Heart right ventricle (tissue), 16 donors: ENCODE results near the gene PERM1. TPM values are rescaled to one million over a fixed set of nuclear protein-coding genes. Genes with fewer than 3 reads are reported as not detected.

Experiments
- ATAC-seq, 8 donors: fragments of 200-7000 bp; cut with Tn5 transposase; one replicate each; pipeline ENCODE4 v1.9.1; 2020; ENCODE audit warnings: mild to moderate bottlenecking in 8 of 8, moderate library complexity in 8 of 8, moderate number of reproducible peaks in 1 of 8
- DNase-seq, 2 donors: peaks; one replicate each; pipeline ENCODE4 v3.0.0-alpha.2; 2020
- H3K27ac ChIP-seq, 10 donors: fragments of 200-600 bp; sonication (generic) in 2 of 10; one replicate each; pipeline versions ENCODE4 v1.5.0 to v1.8.0; 2020 to 2022; ENCODE audit warnings: mild to moderate bottlenecking in 3 of 10
- H3K27me3 ChIP-seq, 7 donors: fragments of 200-600 bp; one replicate each; pipeline ENCODE4 v1.8.0; 2021 to 2022; ENCODE audit warnings: mild to moderate bottlenecking in 2 of 7
- H3K36me3 ChIP-seq, 9 donors: fragments of 200-600 bp; sonication (generic) in 1 of 9; one replicate each; pipeline versions ENCODE4 v1.5.0 to v1.8.0; 2020 to 2022; ENCODE audit warnings: mild to moderate bottlenecking in 2 of 9
- H3K4me1 ChIP-seq, 9 donors: fragments of 200-600 bp; sonication (generic) in 1 of 9; one replicate each; pipeline versions ENCODE4 v1.5.0 to v1.8.0; 2020 to 2022; ENCODE audit warnings: mild to moderate bottlenecking in 4 of 9
- H3K4me3 ChIP-seq, 10 donors: fragments of 200-600 bp; sonication (generic) in 2 of 10; one replicate each; pipeline versions ENCODE4 v1.5.0 to v1.8.0; 2020 to 2022; ENCODE audit warnings: mild to moderate bottlenecking in 7 of 10, moderate library complexity in 2 of 10
- H3K9me3 ChIP-seq, 11 donors: fragments of 200-600 bp in 10 of 11; sonication (generic) in 2 of 11; one replicate each; pipeline versions ENCODE4 v1.5.0 to v1.8.0; 2013 to 2022; ENCODE audit warnings: mild to moderate bottlenecking in 2 of 11, control low read depth in 1 of 11, moderate library complexity in 1 of 11
- CTCF ChIP-seq, 9 donors: fragments of 200-600 bp; sonication (generic) in 2 of 9; IDR thresholded peaks; one replicate each; pipeline versions ENCODE4 v1.5.0 to v1.8.0; 2021 to 2022; ENCODE audit warnings: antibody characterized with exemption in 9 of 9, mild to moderate bottlenecking in 5 of 9, moderate library complexity in 1 of 9
- WGBS, 2 donors: extraction: QIAGEN DNeasy Blood & Tissue Kit; methylation state at CpG; one replicate each; pipeline ENCODE4 v1.1.7; 2013; ENCODE audit warnings: inconsistent platforms in 1 of 2; 5-methylcytosine and 5-hydroxymethylcytosine counted together
- intact Hi-C, 10 donors: fragments of 100-400 bp; cut with DNase I; formaldehyde crosslinking; loops; one replicate each; pipeline versions ENCODE4 v1.11.1 to v1.14.2; 2022
- polyA plus RNA-seq, 2 donors: library from polyadenylated mRNA; stranded (reverse); fragments of 200-250 nt; gene quantifications; one replicate each; pipeline ENCODE4 v1.2.3, GENCODE V29; 2013
- total RNA-seq, 10 donors: library from RNA; stranded (reverse); fragmentation: NEBNext Ultra II Directional in 3 of 10; extraction: Animal tissue kit (Norgen Biotek cat#: 25700) in 3 of 10; gene quantifications; one replicate each; pipeline versions ENCODE4 v1.2.1 to v1.2.4, GENCODE V29; 2021 to 2023
- donor health status: Arrhythmogenic right ventricular cardiomyopathy.
- donor health status: ischemic (EF 13 %, LVEDD 7.1; RV severe dilation, severe dysfunction).
- donor health status: healthy with polysubstance abuse.
- donor health status: DM: no; HTN: yes; CAD: no.
- donor health status: DM: no; HTN: no; CAD: no.
- donor health status: ischemic (EF 25% LVEDD 6.9; RV normal size, moderate dysfunction).
- donor health status: ischemic (EF 25% LVEDD 5.7; RV mildly dilated, moderate dysfunction).
- donor health status: healthy.
- donor health status: DM: yes; HTN: yes; CAD: no.
- donor health status: Ischemic cardiomyopathy.
- donor health status: ischemic (EF 35%, LVEDD 5.7; RV mildly dilated, moderate dysfunction).
- donor health status: nonischemic (EF 11% LVEDD 7.7; RV severe dilation, severe dysfunction).
- donor health status: DM: yes; HTN: yes; CAD: no.
- donor health status: PGD.
- donor health status: ischemic (EF 29% LVEDD 5.4; RV normal size, mild dysfunction).
- donor health status: nonischemic (EF 23%, LVEDD 6.1; RV moderate dilation, normal function).

Gene PERM1
- total and polyA plus RNA-seq, 12 donors, result 55.1 to 513 (median 122) TPM

- no peak for TF ChIP-seq CTCF (IDR thresholded peaks at IDR 0.05)
- peak overlapping the region in 5 of 10 donors; percentile 4 to 50 (median 39) for H3K27ac ChIP-seq
- ATAC-seq, result peak; percentile 11 to 27 (median 20)
- H3K4me1 ChIP-seq, result peaks cover 0 to 35% (median 7%) of the 10 kb centered on the region in 9 donors
- no peaks in the 10 kb centered on the region for H3K36me3 ChIP-seq
- intact Hi-C loops, result loop anchor here in 1 of 10 donors (1.0 kb wide), 1 partner anchor 29 kb away; no protein-coding TSS in a partner anchor
- no peak overlapping the region for H3K4me3 ChIP-seq
- H3K27me3 ChIP-seq, result peaks cover 14 to 84% (median 69%) of the 10 kb centered on the region in 7 donors
- peak in 1 of 2 donors; percentile 39 for DNase-seq
- no peaks in the 10 kb centered on the region for H3K9me3 ChIP-seq
- 66 to 73% methylated on average over 28 of the region's 28 CpGs for WGBS, 2 donors
These were observed 9.0 kb downstream of the PERM1 start for GRCh38 chr1:972726-973458.

GRCh38 chr1:971751-972506 is 10.0 kb downstream of the PERM1 start:
- peaks cover 3 to 41% (median 12%) of the 10 kb centered on the region in 9 donors for H3K4me1 ChIP-seq
- H3K27ac ChIP-seq, result no peak overlapping the region
- peaks cover 14 to 91% (median 78%) of the 10 kb centered on the region in 7 donors for H3K27me3 ChIP-seq
- WGBS, 2 donors, result 79% methylated on average over 34 of the region's 34 CpGs
- no peak for TF ChIP-seq CTCF (IDR thresholded peaks at IDR 0.05)
- H3K9me3 ChIP-seq, result no peaks in the 10 kb centered on the region
- intact Hi-C loops, result loop anchor here in 1 of 10 donors (1.0 kb wide), 1 partner anchor 30 kb away; no protein-coding TSS in a partner anchor
- ATAC-seq, result peak in 3 of 8 donors; percentile 0 to 5 (median 1)
- H3K4me3 ChIP-seq, result no peak overlapping the region
- no peaks in the 10 kb centered on the region for H3K36me3 ChIP-seq
- no peak for DNase-seq

GRCh38 chr1:970973-971730 is 10.7 kb downstream of the PERM1 start:
- WGBS, 2 donors, result 35 to 41% methylated on average over 41 to 42 of the region's 42 CpGs
- no peak overlapping the region for H3K27ac ChIP-seq
- H3K27me3 ChIP-seq, result peaks cover 14 to 88% (median 75%) of the 10 kb centered on the region in 7 donors
- H3K9me3 ChIP-seq, result no peaks in the 10 kb centered on the region
- no peak for DNase-seq
- peak in 2 of 8 donors; percentile 0 to 4 for ATAC-seq
- intact Hi-C loops, result no loop called here
- no peak for TF ChIP-seq CTCF (IDR thresholded peaks at IDR 0.05)
- H3K4me3 ChIP-seq, result no peak overlapping the region
- H3K4me1 ChIP-seq, result peaks cover 3 to 45% (median 17%) of the 10 kb centered on the region in 9 donors
- no peaks in the 10 kb centered on the region for H3K36me3 ChIP-seq
